ENCODE data around the gene CIDEB.

The CIDEB gene

DNA sequence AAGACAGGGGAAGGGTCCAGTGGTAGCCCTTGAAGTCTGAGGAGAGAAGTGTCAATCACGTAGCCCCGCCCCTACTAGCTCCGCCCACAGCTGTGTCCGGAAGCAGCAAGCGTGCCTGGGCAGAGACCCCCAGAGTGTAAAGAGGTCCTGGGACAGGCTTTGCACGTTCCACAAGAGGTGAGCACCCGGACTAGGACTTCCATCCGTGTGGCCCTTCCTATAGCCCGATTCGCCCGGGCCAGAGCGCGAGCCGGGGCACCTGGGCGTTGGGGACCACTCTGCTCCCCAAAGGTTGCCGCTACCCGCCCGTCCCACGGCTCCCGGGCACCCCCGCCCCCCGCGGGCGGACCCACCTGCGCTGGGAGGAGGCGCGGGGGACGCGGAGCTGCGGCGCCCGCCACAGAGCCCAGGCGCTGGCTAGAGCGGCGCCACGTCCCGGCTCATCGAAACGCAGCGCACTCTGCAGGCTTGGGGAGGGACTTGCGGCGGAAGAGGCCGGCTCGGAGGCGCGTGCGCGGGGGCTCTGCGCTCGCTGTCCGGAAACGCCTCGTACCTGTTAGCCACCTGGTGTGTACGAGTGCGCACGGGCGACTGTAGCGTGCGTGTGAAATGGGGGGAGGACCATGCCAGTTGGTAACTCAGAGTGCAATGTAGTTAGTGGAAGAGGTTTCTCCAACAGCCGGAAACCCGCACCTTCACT is 36.5 kb downstream of the CIDEB start, which contains the start of gene RABGGTA:
RABGGTA (minus strand) TSS at position 464 of the 700 bp plus-strand sequence. CDS start 482 bp downstream, outside the sequence.
- peak within 1 kb of the TSS; percentile 86 for H3K4me3 ChIP-seq (ENCODE audit: low read length)
- TF ChIP-seq, protein P1, sequence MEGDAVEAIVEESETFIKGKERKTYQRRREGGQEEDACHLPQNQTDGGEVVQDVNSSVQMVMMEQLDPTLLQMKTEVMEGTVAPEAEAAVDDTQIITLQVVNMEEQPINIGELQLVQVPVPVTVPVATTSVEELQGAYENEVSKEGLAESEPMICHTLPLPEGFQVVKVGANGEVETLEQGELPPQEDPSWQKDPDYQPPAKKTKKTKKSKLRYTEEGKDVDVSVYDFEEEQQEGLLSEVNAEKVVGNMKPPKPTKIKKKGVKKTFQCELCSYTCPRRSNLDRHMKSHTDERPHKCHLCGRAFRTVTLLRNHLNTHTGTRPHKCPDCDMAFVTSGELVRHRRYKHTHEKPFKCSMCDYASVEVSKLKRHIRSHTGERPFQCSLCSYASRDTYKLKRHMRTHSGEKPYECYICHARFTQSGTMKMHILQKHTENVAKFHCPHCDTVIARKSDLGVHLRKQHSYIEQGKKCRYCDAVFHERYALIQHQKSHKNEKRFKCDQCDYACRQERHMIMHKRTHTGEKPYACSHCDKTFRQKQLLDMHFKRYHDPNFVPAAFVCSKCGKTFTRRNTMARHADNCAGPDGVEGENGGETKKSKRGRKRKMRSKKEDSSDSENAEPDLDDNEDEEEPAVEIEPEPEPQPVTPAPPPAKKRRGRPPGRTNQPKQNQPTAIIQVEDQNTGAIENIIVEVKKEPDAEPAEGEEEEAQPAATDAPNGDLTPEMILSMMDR (conservative IDR thresholded peaks at IDR 0.05; ENCODE audit: low read depth, low read length) = peak; percentile 66
- no peak for DNase-seq (ENCODE audit: low read depth)

- TF ChIP-seq, protein P1 (conservative IDR thresholded peaks at IDR 0.05; ENCODE audit: low read depth, low read length) = no peak
- H3K4me3 ChIP-seq (ENCODE audit: low read length) = peak overlapping the region; percentile 86
Measured at GRCh38 chr14:24270537-24271133, 37.1 kb downstream of the CIDEB start.

GRCh38 chr14:24269910-24270536 is 37.8 kb downstream of the CIDEB start:
- TF ChIP-seq, protein P1 (conservative IDR thresholded peaks at IDR 0.05; ENCODE audit: low read depth, low read length) = no peak
- H3K4me3 ChIP-seq (ENCODE audit: low read length) = no peak overlapping the region

More at GRCh38 chr14:24270537-24271133, 37.1 kb downstream of the CIDEB start:
- DNase-seq (ENCODE audit: low read depth) = no peak

GRCh38 chr14:24269368-24269767 is 38.4 kb downstream of the CIDEB start:
- H3K4me3 ChIP-seq (ENCODE audit: low read length) = no peak overlapping the region
- TF ChIP-seq, protein P1 (conservative IDR thresholded peaks at IDR 0.05; ENCODE audit: low read depth, low read length) = no peak
- no peak for DNase-seq (ENCODE audit: low read depth)

More at GRCh38 chr14:24269910-24270536, 37.8 kb downstream of the CIDEB start:
- DNase-seq (ENCODE audit: low read depth) = no peak

DNA sequence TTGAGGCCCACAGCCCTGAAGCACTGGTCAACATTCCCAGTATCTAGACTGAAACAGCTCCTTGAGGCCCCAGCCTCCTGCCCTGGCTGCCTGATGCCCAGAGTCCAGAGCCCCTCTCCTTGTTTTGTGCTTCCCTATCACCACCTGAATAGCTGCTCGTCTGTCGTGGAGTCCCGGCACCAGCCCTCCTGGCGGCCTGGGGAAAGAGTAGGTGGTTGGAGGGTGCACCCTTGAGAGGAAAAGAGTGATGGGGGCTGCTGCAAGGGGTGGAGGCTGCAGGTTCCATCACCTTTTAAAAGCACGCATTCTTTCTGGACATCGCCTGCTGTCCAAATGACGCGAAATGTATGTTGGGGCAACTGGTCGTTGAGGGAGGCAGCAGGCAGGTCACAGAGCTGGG is 39.6 kb downstream of the CIDEB start:
- TF ChIP-seq, protein P1 (conservative IDR thresholded peaks at IDR 0.05; ENCODE audit: low read depth, low read length) = no peak
- no peak overlapping the region for H3K4me3 ChIP-seq (ENCODE audit: low read length)
- DNase-seq (ENCODE audit: low read depth) = no peak

DNA sequence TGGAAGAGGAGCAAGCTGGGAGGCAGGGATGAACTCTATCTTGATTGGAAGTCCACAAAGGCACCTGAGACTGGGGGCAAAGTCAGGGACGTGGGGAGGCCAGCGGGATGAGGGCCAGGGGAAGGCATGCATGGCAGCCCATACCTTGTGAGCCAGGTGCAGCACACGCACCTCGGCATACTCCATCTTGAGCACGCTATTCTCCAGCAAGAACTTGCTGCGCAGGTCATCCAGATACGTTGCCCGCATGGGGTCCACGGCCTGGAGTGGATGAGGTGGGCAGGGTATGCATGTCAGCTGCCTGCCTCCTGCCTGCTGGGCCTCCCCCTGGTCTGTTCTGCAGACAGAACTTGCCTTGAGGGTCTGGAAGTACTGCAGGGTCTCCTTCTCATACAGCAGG is 40.3 kb downstream of the CIDEB start:
- TF ChIP-seq, protein P1 (conservative IDR thresholded peaks at IDR 0.05; ENCODE audit: low read depth, low read length) = no peak
- no peak overlapping the region for H3K4me3 ChIP-seq (ENCODE audit: low read length)
- DNase-seq (ENCODE audit: low read depth) = no peak
